ENCODE results near the gene IL4.

IL4 gene

DNA sequence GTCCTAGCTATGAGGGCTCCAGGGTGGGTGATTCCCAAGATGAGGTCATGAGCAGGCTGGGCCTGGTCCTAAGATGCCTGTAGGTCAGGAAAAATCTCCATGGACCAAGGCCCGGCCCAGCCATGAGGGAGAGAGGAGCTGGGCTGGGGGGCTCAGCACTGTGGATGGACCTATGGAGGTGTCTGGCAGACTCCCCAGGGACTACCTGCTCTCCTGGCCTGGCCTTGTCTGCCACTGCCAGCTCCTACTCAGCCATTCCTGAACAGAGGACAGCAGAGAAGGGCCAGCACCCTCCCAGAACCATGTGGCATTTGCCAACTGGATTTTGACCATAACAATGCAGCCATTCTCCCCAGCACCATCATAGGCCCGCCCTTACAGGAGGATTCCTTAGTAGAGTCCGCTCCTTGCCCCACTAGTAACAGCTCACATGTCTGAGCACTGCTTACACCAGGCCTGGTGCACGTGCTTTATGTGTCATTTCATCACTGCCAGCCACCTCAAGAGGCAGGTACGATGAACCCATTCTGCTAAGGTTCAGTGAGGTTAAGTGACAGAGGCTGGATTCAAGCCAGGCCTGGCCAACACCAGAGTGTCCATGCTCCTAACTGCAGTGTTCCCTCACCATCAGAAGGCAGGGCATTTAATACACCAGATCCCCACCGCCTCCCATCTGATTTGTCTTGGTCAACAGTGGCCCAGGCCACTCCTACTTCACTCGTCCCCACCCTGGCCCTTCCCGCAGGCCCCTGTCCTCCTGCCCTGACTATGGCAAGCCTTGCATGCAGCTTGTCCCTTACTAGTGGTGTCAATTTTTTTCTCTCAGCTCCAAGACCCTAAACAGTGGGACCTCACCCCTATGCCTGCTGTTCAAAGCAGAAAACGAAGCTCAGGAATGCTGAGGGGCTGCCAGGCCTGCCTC is 15.1 kb upstream of the IL4 start:
- no peak for DNase-seq (ENCODE audit: low read depth in 2 of 2)

DNA sequence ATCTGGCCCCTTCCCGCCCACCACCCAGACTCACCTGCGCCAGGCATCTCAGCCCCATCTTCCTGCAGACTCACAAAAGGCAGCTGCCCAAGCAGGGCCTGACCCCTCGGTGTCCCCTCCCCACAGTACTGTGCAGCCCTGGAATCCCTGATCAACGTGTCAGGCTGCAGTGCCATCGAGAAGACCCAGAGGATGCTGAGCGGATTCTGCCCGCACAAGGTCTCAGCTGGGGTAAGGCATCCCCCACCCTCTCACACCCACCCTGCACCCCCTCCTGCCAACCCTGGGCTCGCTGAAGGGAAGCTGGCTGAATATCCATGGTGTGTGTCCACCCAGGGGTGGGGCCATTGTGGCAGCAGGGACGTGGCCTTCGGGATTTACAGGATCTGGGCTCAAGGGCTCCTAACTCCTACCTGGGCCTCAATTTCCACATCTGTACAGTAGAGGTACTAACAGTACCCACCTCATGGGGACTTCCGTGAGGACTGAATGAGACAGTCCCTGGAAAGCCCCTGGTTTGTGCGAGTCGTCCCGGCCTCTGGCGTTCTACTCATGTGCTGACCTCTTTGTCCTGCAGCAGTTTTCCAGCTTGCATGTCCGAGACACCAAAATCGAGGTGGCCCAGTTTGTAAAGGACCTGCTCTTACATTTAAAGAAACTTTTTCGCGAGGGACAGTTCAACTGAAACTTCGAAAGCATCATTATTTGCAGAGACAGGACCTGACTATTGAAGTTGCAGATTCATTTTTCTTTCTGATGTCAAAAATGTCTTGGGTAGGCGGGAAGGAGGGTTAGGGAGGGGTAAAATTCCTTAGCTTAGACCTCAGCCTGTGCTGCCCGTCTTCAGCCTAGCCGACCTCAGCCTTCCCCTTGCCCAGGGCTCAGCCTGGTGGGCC is 13.9 kb upstream of the IL4 start:
- no peak for DNase-seq (ENCODE audit: low read depth in 2 of 2)

DNA sequence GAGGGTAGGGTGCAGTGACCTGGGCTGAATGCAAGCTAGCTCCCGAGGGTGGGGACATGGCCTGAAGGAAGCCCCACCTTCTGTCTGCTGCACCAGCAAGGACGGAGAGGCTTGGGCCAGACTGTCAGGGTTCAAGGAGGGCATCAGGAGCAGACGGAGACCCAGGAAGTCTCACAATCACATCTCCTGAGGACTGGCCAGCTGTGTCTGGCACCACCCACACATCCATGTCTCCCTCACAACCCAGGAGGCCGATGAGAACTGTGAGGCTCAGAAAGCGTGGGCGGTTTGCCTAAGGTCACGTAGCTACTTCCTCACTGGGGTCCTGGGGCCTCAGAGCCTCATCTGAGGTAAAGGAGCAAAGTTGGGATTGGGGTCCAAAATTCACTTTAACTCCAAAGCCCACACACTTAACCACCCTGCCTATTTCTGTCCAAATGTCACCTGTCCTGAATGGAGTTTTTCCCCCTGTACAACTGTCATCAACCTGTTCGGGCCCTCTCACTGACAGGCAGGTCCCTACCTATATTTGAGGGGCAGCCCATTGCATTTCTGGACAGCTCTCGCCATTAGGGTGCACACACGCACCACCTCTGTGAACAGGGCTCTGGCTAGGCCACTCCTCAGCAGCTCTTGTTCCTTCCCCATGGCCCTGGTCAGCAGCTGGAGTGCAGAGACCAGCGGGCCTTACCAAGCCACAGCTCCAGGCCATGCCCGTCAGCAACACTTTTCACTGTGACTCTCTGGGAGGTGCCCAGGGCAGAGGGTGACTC is 12.4 kb upstream of the IL4 start:
- no peak for DNase-seq (ENCODE audit: low read depth in 2 of 2)

DNA sequence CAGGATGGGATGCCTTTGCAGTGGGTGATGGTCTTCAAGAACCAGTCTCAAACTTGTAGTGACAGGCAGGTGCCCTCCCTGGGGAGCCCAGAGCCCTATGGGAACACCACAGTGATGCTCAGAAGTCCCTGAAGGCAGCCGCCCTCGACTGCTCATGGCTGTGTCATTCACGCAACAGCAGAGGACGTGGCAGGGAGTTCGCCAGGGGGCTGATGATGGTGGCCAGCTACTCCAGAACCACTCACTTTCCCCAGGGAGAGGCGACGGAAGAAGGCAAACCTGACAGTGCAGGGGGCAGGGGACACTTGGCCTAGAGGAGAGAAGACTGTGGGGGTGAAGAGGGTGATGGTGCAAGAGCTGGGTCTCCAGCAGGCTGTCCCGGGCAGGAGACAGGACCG is 11.8 kb upstream of the IL4 start:
- no peak for DNase-seq (ENCODE audit: low read depth in 2 of 2)

DNA sequence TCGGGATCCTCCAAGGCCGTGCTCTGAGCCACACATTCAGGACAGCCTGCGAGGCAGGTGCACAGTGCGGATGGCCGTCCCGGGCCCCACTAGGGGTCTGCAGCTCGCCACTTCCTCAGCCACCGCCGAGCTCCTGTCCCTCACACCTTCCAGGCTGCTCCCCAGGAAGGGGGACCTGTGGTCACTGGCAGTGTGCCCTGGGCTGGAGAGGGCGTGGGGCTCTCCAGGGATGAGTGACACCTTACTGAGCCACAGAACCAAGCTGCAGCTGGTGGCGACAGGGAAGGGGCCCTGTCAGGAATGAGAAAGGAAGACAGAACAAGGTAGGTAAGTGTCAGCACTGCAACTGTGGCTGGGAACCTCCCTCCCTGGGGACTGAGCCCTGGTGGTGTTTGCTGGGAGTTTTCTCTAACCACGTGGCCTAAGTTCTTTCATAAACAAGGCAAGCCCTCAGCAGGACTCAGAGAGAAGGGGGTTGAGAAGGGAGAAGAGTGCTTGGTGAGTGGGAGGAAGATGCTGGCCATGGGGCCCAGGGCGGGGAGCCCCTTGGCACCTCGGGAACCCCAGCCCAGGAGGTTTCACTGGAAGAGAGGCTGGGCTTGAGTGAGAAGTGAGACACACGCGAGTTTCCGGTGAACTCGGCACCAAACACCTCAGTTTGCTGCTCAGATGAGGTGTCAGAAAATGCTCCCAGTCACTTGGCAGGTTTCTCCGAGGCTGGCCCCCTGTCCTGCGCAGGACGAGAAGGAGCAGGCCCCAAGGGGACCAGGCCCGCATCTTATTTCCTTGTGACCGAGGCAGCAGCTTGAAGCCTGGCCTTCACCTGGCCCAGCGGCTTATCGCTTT is 10.6 kb upstream of the IL4 start:
- no peak for DNase-seq (ENCODE audit: low read depth in 2 of 2)

DNA sequence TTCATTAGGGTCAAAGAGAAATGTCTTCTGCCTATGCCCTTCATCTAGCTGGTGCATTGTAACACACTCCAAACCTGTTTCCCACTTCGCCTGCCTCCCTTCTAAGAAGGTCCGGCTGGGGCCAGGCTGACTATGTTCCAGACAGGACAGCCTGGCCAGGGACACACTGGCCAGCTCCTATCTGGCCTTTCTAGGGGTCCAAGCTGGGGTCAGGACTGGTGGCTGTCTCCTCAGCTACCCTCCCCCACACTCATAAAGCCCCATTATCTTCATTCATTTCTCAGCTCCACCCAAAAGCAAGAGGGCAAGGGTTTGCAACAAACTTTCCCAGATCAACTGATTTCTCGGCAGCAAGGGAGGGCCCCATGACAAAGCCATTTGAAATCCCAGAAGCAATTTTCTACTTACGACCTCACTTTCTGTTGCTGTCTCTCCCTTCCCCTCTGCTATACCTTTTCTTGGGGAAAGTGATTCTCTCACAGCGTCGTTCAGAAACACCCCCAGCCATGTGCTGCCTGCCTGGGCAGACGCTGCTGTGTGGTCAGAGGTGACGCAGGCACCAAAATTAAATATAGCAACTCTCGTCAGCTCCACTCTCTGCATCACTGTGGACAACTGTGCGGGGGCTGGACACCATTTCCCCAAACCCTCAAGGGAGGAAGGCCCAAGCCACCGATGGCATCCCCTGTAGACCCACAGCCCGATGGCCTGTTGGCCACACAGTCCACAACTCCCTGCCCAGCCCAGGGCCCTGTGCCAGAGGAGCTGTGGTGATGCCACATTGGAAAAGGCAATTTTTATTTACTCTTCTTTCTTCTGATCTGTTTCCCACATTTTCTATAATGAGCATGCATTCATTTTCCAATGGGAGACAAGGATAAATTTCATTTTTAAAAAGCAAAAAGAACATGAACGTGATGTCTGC is 9.8 kb upstream of the IL4 start:
- no peak for DNase-seq (ENCODE audit: low read depth in 2 of 2)

DNA sequence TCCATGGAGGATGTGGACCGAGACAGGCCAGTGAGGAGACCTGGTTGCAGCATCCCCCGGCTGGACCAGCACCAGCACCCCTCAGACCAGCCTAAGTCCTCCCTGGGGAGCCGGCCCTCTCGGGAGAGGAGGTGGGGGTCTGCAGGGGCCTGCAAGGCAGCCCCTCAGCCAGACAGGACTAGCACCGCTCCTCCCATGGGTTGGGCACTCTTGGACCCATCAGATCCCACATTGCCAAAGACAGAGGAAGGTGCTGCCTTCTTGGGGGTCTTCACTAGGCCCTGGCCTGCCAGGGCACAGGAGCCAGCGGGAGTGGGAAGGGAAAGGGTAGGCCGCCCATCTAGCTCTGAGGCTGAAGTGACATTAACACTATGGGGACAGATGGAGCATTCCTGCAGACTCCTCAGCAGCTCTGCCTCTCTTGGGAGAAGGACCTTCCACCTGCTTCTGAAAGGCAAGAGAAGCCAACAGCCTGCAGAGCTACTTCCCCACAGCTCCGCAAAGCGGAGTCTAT is 9.0 kb upstream of the IL4 start:
- no peak for DNase-seq (ENCODE audit: low read depth in 2 of 2)

DNA sequence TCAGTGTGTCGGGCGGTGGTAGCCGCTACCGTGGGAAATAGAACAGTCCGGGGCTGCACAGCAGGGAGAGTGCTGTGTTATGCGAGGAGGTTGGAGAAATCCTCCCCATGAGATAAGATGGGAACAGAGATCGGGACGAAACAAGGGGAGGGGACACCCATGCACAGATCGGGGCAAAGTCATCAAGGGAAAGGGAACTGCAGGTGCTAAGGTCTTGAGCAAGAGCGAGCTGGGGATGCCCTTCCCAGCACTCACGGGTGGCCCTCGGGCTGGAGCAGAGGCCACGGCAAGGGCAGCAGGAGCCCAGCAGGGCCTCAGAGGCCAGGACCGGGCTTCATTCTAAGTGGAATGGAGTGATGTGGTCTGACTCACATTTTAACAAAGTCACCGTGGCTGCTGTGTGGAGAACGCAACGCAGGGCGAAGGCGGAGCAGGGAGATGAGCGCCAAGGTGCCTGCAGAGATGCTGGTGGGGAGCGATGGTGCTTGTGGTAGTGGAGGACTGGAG is 8.2 kb upstream of the IL4 start:
- DNase-seq (ENCODE audit: low read depth in 2 of 2) = no peak

DNA sequence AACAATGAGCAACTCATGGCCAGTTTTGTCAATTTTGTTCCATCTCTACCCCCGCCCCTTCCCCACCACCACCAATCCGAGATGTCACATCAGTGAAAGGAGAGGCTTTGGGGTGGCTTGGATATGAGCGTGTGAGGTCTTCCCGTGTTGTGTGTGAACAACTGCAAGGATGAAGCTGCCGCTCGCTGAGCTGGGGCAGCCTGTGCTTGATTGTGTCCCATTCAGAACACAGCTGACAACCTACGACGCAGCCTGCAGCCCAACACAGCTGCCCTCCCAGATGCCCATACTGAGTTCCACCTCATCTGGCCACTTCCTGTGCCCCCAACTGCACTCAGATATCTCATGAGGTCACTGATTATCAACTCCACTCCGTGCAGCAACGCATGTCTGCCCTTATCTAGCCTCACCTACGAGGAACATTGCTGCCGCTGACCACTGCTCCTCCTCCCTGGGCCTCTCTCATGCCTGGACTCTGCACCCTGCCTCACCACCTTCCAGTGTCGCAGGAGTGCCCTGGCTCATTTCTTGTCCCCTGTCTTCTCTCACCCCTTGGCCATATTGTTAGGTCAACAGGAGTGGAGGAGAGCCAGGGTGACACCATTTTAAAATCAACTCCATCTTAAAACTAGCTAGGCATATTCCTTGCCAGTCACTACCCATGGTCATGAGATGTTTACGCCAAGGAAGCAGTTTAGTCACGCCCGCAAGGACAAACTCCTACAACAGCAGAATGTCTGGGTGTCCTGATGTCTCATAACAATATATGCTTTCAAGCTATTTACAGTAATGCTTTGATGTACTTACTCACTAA is 7.3 kb upstream of the IL4 start:
- no peak for DNase-seq (ENCODE audit: low read depth in 2 of 2)

DNA sequence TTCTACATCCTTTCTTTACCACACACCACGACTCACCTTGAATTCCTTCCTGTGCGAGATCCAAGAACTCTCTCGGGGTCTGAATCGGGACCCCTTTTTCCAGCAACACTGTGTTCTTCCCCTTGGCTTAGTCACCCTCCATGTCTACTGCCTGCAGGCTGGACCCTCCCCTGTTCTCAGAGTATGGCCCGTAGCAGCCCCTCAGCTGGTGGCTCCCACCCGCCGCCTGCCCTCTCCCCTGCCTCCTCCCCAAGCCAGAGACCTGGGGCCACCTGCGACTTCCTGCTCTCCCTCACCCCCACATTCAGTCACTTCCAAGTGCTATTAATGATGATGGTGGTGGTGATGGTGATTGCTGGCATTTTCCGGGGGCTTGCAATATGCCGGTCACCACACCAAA is 6.5 kb upstream of the IL4 start:
- DNase-seq (ENCODE audit: low read depth in 2 of 2) = no peak

DNA sequence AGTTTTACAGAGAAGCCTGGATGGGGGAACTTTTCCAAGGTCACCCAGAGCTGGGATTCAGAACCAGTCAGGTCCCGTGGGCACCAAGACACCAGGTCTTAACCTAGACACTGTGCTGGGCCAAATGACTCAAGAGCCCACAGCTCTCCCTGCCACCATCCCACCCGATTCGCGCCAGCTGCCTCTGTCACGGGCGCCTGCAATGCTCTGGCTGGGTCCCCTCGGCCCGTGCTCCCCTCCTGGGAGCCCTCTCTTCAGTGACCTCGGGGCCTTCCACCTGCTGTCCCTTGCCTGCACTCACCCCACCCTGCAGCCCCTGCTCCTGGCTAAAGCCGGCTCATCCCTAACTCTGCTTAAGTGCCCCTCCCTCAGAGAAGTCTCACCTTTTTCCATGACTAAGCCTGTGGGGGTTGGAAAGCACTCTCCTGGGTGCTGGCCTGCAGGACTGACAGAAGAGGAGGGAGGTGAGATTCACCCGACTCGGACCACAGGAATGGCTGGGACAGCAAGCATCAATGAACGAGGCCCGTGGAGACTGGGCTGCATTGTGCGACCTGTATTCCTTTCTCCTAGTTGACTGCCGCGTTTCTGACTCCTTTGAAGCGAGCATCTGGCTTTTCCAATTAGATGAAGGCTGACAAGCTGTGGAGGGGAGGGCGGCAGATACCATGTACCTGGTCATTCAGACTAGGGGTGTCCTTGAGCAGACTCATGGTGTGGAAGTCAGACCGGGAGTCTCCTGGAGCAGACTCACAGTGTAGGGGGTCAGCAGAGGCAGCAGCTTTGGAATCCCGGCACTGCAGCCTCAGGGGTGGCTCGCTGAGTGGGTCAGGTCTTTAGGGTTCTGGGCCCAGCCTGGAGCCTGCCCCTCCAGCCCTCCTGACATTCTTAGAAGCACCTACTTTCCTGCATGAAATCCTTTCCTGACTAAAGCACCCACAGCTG is 5.8 kb upstream of the IL4 start:
- DNase-seq (ENCODE audit: low read depth in 2 of 2) = no peak

DNA sequence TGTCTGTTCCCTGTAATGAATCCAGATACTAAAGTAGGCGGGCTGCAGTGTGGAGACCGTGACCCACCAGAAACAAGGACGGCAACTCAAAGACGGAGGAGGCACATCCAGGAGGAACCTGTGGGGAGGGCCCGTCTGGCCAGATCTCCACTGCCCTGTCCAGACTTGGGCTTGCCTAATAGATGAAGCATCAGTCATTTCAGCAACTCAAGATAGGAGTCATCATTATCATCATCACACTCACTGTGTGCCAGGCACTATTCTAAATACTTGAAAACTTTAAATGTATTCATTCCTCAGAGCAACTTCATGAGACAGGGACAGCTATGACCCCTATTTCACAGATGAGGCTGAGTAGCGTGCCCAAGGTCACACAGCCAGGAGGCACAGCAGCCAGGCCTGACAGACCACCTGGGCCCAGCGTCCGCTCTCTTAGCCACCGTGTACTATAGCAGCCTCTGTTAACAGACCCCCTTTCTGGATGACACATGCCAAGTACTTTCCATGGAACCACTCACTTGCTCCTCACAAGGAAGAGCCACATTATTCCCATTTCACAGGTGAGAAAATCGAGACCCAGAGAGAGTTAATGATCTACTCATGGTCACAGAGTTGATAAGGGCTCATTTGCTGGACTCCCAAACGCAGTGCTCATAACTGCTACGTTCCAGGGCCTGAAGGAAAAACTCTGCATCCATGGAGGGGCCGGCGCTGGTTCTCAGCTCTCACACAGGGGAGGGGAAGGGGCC is 4.9 kb upstream of the IL4 start:
- no peak for DNase-seq (ENCODE audit: low read depth in 2 of 2)

DNA sequence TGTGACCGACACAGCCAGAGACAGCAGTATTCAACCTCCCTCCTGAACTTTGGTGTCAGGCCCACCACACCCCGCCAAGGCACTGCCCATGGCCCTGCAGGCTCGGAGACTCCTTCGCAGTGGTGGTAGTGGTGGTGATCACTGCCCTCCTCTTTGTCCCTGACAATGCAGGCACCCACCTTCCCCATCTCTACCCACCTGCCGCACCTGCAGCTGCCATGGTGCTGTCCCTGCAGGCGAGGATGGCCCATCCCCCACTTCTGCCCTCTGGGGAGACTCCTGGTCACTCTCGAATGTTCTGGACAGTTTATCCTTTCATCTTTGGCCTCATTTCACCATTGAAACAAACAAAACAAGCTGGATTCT is 4.4 kb upstream of the IL4 start:
- DNase-seq (ENCODE audit: low read depth in 2 of 2) = no peak

DNA sequence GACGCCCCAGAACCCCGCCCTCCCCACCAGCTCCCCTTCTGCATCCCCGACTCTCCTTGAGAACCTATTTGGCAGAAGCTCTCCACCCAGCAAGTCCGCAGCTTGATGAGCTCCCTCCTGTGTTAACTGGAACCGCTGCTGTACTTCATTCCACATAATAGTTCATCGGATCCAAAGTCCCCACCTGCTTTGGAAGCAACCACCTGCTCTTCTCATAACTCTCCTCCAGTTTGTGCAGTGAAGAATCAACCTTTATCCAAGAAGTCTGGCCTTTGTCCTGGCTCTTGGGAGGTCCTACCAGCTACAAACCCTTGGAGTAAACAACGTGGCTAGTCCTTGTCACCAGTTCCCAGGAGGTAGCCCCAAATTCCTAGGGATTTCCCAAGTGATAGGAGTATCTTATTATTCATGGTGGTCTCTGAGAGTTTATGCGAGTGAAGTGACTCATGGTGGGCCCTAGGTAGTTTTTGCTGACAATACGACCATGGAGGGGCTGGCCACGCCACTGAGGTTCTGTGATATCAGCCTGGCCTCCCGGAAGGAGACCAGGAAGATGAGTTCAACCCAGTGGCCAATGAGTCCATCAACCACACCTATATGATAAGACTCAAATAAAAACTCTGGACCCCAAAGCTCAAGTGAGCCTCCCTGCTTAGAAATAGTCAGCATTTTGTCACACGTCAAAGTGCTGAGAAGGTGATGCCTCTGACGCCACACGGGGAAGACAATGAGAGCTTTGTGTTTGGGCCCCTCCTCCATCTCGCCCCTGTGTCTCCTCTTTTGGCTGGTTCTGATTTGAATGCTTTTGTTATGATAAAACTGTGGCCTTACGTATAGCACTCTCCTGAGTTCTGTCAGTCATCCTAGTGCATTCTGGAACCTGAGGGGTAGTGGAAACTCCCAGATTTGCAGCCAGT is 3.6 kb upstream of the IL4 start:
- no peak for DNase-seq (ENCODE audit: low read depth in 2 of 2)

DNA sequence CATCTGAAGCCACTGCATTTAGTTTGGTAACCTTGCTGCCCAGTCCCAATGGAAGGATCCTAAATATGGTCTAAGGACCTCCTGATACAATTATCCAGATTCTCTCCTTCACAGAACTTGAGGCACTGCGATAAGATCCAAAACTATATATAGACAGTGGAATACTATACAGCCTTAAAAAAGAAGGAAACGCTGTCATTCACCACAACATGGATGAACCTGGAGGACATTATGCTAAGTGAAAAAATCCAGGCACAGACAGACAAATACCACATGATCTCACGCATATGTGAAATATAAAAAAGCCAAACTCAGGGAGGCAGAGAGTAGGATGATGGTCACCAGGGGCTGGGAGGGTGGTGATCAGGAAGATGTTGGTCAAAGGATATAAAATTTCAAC is 2.8 kb upstream of the IL4 start:
- no peak for DNase-seq (ENCODE audit: low read depth in 2 of 2)

DNA sequence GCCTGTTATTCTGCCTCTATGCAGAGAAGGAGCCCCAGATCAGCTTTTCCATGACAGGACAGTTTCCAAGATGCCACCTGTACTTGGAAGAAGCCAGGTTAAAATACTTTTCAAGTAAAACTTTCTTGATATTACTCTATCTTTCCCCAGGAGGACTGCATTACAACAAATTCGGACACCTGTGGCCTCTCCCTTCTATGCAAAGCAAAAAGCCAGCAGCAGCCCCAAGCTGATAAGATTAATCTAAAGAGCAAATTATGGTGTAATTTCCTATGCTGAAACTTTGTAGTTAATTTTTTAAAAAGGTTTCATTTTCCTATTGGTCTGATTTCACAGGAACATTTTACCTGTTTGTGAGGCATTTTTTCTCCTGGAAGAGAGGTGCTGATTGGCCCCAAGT is 301 bp upstream of the IL4 start:
- DNase-seq (ENCODE audit: low read depth in 2 of 2) = no peak
